Ishikawa (cell line): ENCODE results near the gene OR10H1.
A peak's percentile ranks its signal among the peaks of the same experiment; 100 is the strongest.

Experiments used
- CEBPB ChIP-seq: IDR thresholded peaks from 2 replicates; pipeline ENCODE4 v1.6.1; 2012
- CREB1 ChIP-seq: IDR thresholded peaks from 2 replicates; pipeline ENCODE4 v1.6.1; 2012; ENCODE audit warnings: low read depth
- EGR1 ChIP-seq: IDR thresholded peaks from 2 replicates; pipeline ENCODE4 v1.6.1; 2012
- EP300 ChIP-seq: IDR thresholded peaks from 2 replicates; pipeline ENCODE4 v1.6.1; 2012; ENCODE audit warnings: borderline replicate concordance
- FOXM1 ChIP-seq: IDR thresholded peaks from 2 replicates; pipeline ENCODE4 v1.6.1; 2012; ENCODE audit warnings: low read depth, borderline replicate concordance
- NFIC ChIP-seq: IDR thresholded peaks from 2 replicates; pipeline ENCODE4 v1.6.1; 2012
- RAD21 ChIP-seq: IDR thresholded peaks from 2 replicates; pipeline ENCODE4 v1.6.1; 2012; ENCODE audit warnings: low read depth
- TAF1 ChIP-seq: IDR thresholded peaks from 2 replicates; pipeline ENCODE4 v1.6.1; 2012; ENCODE audit warnings: low read depth, mild to moderate bottlenecking
- TCF12 ChIP-seq: IDR thresholded peaks from 2 replicates; pipeline ENCODE4 v1.6.1; 2012; ENCODE audit warnings: low read depth
- TEAD4 ChIP-seq: IDR thresholded peaks from 2 replicates; pipeline ENCODE4 v1.6.1; 2012
- YY1 ChIP-seq: IDR thresholded peaks from 2 replicates; pipeline ENCODE4 v1.6.1; 2012; ENCODE audit warnings: low read depth
- ZBTB7A ChIP-seq: IDR thresholded peaks from 2 replicates; pipeline ENCODE4 v1.6.1; 2012; ENCODE audit warnings: low read depth
- TF ChIP-seq, protein P1 (sequence below): IDR thresholded peaks from 2 replicates; pipeline ENCODE4 v1.6.1; 2012
- TF ChIP-seq, protein P2 (sequence below): IDR thresholded peaks from 2 replicates; pipeline ENCODE4 v1.6.1; 2012; ENCODE audit warnings: low read depth, mild to moderate bottlenecking
- TF ChIP-seq, protein P3 (sequence below): IDR thresholded peaks from 2 replicates; pipeline ENCODE4 v1.6.1; 2012

The OR10H1 gene

DNA sequence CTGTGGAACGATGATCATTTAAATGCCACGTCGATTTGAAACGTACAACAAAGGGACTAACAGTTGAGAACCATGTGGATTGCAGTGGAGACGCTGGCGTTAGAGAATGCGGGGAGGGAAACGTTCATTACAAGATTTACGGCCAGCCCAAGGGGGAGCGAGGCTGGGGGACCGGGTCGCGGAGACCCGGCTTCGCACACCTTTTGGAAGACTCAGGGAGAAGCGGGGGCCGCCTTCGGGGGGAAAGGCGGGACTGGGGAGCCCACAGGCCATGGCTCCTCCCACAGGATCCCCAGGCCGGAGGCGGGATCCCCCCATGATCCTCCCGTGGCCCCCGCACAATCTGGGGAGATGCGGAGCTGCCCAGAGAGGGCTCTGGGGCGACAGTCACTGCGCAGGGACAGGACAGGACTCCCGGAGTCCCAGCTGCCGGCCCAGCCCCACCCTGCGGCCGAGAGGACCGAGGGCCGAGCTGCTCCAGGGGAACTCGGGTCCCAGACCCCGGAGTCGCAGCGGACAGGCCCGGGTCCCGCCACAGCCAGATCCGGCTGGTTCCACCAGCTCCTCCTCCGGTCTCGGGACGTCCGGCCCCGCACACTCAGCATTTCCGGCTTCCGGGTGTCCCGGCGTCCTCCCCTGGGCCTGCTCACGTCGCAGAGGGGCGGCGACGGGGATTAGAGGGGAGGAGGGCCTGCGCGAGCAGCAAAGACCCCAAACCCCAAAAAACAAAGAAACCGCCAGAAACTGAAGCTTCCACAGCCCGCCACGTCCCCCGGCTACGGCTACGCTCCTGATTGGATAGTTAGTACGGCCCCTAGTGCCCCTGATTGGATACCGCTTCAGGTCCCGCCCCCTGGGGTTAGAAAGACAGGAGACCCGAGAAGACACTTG lies 21.1 kb upstream of the OR10H1 start:
- TF ChIP-seq NFIC (no peak), TAF1 (peak; percentile 56; the same call in 1 of the 2 replicates), TCF12 (peak; percentile 21; the same call in 1 of the 2 replicates), EP300 (peak; percentile 21; the same call in 1 of the 2 replicates), CREB1 (no peak), ZBTB7A (0 out of 2 replicates have a peak, but pooled peaks have one; percentile 21)
- TF ChIP-seq, protein P1, sequence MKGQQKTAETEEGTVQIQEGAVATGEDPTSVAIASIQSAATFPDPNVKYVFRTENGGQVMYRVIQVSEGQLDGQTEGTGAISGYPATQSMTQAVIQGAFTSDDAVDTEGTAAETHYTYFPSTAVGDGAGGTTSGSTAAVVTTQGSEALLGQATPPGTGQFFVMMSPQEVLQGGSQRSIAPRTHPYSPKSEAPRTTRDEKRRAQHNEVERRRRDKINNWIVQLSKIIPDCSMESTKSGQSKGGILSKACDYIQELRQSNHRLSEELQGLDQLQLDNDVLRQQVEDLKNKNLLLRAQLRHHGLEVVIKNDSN = 0 out of 2 replicates have a peak, but pooled peaks have one; percentile 28

DNA sequence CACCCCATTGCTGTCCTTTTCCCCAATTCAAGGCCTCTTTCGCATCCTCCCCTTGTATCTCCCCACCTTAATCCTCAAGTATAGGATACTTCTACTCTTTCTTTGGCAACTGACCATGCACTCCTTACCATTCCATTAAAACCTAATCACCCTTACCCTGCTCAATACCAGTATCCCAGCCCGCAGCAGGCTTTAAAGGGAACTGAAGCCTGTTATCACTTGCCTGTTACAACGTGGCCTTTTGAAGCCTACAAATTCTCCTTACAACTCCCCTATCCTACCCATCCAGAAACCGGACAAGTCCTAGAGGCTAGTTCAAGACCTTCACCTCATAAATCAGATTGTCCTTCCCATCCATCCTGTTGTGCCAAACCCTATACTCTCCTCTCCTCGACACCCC lies 16.2 kb upstream of the OR10H1 start:
- no peak for TF ChIP-seq RAD21
- TF ChIP-seq, protein P1 = no peak
- no peak for TF ChIP-seq ZBTB7A
- TF ChIP-seq, protein P2, sequence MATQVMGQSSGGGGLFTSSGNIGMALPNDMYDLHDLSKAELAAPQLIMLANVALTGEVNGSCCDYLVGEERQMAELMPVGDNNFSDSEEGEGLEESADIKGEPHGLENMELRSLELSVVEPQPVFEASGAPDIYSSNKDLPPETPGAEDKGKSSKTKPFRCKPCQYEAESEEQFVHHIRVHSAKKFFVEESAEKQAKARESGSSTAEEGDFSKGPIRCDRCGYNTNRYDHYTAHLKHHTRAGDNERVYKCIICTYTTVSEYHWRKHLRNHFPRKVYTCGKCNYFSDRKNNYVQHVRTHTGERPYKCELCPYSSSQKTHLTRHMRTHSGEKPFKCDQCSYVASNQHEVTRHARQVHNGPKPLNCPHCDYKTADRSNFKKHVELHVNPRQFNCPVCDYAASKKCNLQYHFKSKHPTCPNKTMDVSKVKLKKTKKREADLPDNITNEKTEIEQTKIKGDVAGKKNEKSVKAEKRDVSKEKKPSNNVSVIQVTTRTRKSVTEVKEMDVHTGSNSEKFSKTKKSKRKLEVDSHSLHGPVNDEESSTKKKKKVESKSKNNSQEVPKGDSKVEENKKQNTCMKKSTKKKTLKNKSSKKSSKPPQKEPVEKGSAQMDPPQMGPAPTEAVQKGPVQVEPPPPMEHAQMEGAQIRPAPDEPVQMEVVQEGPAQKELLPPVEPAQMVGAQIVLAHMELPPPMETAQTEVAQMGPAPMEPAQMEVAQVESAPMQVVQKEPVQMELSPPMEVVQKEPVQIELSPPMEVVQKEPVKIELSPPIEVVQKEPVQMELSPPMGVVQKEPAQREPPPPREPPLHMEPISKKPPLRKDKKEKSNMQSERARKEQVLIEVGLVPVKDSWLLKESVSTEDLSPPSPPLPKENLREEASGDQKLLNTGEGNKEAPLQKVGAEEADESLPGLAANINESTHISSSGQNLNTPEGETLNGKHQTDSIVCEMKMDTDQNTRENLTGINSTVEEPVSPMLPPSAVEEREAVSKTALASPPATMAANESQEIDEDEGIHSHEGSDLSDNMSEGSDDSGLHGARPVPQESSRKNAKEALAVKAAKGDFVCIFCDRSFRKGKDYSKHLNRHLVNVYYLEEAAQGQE = no peak
- no peak for TF ChIP-seq TEAD4
- TF ChIP-seq TCF12 = no peak
- TF ChIP-seq YY1 = no peak
- TF ChIP-seq NFIC = no peak
- no peak for TF ChIP-seq EP300
- no peak for TF ChIP-seq FOXM1
- TF ChIP-seq, protein P3, sequence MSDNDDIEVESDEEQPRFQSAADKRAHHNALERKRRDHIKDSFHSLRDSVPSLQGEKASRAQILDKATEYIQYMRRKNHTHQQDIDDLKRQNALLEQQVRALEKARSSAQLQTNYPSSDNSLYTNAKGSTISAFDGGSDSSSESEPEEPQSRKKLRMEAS = no peak
- no peak for TF ChIP-seq EGR1

DNA sequence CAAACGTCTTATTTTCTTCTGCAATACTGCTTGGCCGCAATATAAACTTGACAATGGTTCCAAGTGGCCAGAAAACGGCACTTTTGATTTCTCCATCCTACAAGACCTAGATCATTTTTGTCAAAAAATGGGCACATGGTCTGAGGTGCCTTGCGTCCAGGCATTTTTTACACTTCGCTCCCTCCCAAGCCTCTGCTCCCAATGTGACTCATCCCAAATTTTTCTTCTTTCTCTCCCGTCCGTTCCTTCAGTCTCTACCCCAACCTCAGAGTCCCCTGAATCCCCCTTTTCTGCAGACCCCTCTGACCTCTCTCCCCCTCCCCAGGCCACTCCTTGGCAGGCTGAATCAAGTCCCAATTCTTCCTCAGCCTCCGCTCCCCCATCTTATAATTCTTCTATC lies 14.3 kb upstream of the OR10H1 start:
- TF ChIP-seq TEAD4 (no peak), CREB1 (no peak), RAD21 (no peak), NFIC (no peak), EP300 (no peak), TCF12 (no peak), ZBTB7A (no peak), FOXM1 (no peak), CEBPB (no peak), EGR1 (no peak)
- TF ChIP-seq, protein P2 = no peak
- TF ChIP-seq, protein P1 = no peak

DNA sequence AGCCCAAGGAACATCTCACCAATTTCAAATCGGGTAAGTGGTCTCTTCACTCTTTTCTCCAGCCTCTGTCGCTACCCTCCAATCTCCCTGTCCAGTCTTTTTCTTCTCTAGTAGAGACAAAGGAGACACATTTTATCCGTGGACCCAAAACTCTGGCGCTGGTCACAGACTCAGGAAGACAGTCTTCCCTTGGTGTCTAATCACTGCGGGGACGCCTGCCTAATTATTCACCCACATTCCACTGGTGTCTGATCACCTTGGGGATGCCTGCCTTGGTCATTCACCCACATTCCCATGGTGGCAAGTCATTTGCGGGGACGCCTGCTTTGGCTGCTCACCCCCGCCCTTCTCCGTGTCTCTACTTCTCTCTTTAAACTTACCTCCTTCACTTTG lies 13.8 kb upstream of the OR10H1 start:
- TF ChIP-seq TAF1 (no peak), YY1 (no peak), CEBPB (no peak), EP300 (no peak), FOXM1 (no peak), NFIC (no peak), CREB1 (no peak), RAD21 (no peak), TCF12 (no peak), ZBTB7A (no peak), EGR1 (no peak), TEAD4 (no peak)
- TF ChIP-seq, protein P1 = no peak
- TF ChIP-seq, protein P2 = no peak
- TF ChIP-seq, protein P3 = no peak
